Spleen (tissue), 7 donors: ENCODE measurements around the gene CENPO.

Source experiments
- CTCF ChIP-seq, 11 experiments: fragments of 200-600 bp in 7 of 11; fragments of 450-650 bp in 4 of 11; sonication (generic) in 4 of 11; IDR thresholded peaks in 8 of 11; conservative IDR thresholded peaks in 3 of 11; 1 replicate in 7 of 11; 2 replicates in 4 of 11; pipeline versions ENCODE4 v1.4.0 to v1.8.0; 2016 to 2021; ENCODE audit warnings: antibody characterized with exemption in 11 of 11, inconsistent platforms in 4 of 11, mild to moderate bottlenecking in 1 of 11
- POLR2A ChIP-seq, 3 donors: fragments of 450-650 bp; IDR thresholded peaks; one replicate each; pipeline ENCODE4 v1.5.1; 2017; ENCODE audit warnings: antibody characterized with exemption in 3 of 3, mild to moderate bottlenecking in 1 of 3
- POLR2AphosphoS5 ChIP-seq, 3 donors: sonication (generic); formaldehyde crosslinking; IDR thresholded peaks; one replicate each; pipeline ENCODE4 v1.5.1; 2017; ENCODE audit warnings: antibody characterized with exemption in 3 of 3
- donor health status: DM: no; HTN: no; CAD: no; lungs with moderate emphysema.
- donor health status: DM: no; HTN: no; CAD: no.
- donor health status: DM: no; HTN: no; CAD: no.

- TF ChIP-seq POLR2AphosphoS5 (IDR thresholded peaks at IDR 0.05) (no peak), CTCF (IDR thresholded peaks at IDR 0.05 in 8 of 11, conservative IDR thresholded peaks at IDR 0.05 in 3 of 11) (no peak), POLR2A (IDR thresholded peaks at IDR 0.05) (no peak)
Measured at GRCh38 chr2:24834733-24835395, 41.6 kb downstream of the CENPO start.
